Sigmoid colon (tissue), 7 donors: ENCODE data around the gene VPS33A. TPM values are rescaled to one million over a fixed set of nuclear protein-coding genes. Genes with fewer than 3 reads are reported as not detected.

Experiments used
- DNase-seq: peaks from one replicate; pipeline ENCODE4 v3.0.0-alpha.2; 2019
- H3K27ac ChIP-seq, 4 donors: fragments of 200-600 bp; sonication (generic); one replicate each; pipeline ENCODE4 v1.5.1; 2016 to 2019; ENCODE audit warnings: mild to moderate bottlenecking in 1 of 4
- H3K27me3 ChIP-seq, 3 donors: fragments of 200-600 bp; sonication (generic); one replicate each; pipeline ENCODE4 v1.5.1; 2019; ENCODE audit warnings: mild to moderate bottlenecking in 1 of 3
- H3K36me3 ChIP-seq, 4 donors: fragments of 200-600 bp; sonication (generic); one replicate each; pipeline ENCODE4 v1.5.1; 2016 to 2019
- H3K4me1 ChIP-seq, 4 donors: fragments of 200-600 bp; sonication (generic); one replicate each; pipeline ENCODE4 v1.5.1; 2017 to 2019
- H3K4me3 ChIP-seq, 4 donors: fragments of 200-600 bp; sonication (generic); one replicate each; pipeline ENCODE4 v1.5.1; 2017 to 2019; ENCODE audit warnings: mild to moderate bottlenecking in 2 of 4, moderate library complexity in 1 of 4
- H3K9me3 ChIP-seq, 4 donors: fragments of 200-600 bp in 3 of 4; sonication (generic) in 3 of 4; one replicate each; pipeline versions ENCODE4 v1.5.1 to v1.6.1; 2013 to 2019
- EP300 ChIP-seq, 4 donors: sonication (generic); formaldehyde crosslinking; IDR thresholded peaks; one replicate each; pipeline ENCODE4 v1.6.1; 2017; ENCODE audit warnings: antibody characterized with exemption in 4 of 4
- POLR2A ChIP-seq, 2 donors: fragments of 450-650 bp; IDR thresholded peaks; one replicate each; pipeline ENCODE4 v1.6.1; 2016; ENCODE audit warnings: antibody characterized with exemption in 2 of 2, mild to moderate bottlenecking in 2 of 2, moderate library complexity in 2 of 2
- POLR2AphosphoS5 ChIP-seq, 4 donors: sonication (generic); formaldehyde crosslinking; IDR thresholded peaks; one replicate each; pipeline ENCODE4 v1.6.1; 2017; ENCODE audit warnings: antibody characterized with exemption in 4 of 4
- WGBS, 2 donors: extraction: QIAGEN DNeasy Blood & Tissue Kit; methylation state at CpG; one replicate each; pipeline ENCODE4 v1.1.7; 2013; 5-methylcytosine and 5-hydroxymethylcytosine counted together
- intact Hi-C: fragments of 100-400 bp; cut with DNase I; formaldehyde crosslinking; loops from one replicate; pipeline ENCODE4 v1.15.1; 2023
- polyA plus RNA-seq, 3 donors: library from polyadenylated mRNA; stranded (reverse); fragments of 200-250 nt; gene quantifications; one replicate each; pipeline ENCODE4 v1.2.3, GENCODE V29; 2013
- total RNA-seq, 4 donors: library from RNA; depleted of rRNA; stranded (reverse); fragments of >200 nt; gene quantifications; one replicate each; pipeline ENCODE4 v1.1.0, GENCODE V29; 2016
- TF ChIP-seq, protein P1 (sequence below), 4 experiments: fragments of 450-650 bp in 3 of 4; fragments of 200-600 bp in 1 of 4; IDR thresholded peaks; one replicate each; pipeline ENCODE4 v1.5.1; 2016 to 2019; ENCODE audit warnings: antibody characterized with exemption in 4 of 4, mild to moderate bottlenecking in 3 of 4, moderate library complexity in 2 of 4
- donor health status: healthy with polysubstance abuse.
- donor health status: Bipolar disorder and iron deficiency.
- donor health status: healthy.

Gene VPS33A
- total and polyA plus RNA-seq, 7 donors = 9.6 to 17.8 (median 15.1) TPM

DNA sequence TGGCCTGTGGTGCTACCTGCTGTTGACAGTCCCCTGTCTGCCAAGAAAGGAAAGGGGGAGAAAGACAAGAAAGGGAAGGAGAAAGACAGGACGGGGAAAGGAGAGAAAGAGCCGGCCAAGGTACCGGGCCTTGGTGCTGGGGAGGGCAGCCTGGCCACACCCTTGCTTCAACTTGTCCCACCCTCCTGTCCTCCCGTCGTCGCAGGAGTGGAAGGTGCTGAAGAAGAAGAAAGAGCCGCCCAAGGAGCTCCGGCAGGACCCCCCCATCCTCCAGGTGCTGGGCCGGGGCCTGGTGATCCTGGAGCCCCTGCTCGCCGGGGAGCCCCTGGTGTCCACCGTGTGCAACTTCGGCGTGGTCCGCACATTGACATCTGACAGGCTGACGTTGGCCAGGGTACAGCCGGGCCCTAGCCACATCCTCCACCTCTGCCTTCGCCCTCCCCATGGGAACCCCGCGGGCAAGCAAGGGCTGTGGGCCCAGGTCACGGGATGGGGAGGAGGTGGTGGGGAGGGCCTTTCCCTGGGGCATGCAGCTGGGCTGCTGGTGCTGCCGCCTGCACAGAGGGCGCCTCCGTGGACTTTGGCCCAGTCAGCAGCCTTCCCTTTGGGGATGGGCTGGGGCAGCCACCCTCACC, 65.6 kb downstream of the VPS33A start:
- no peaks in the 10 kb centered on the region for H3K9me3 ChIP-seq
- no peak overlapping the region for H3K27ac ChIP-seq
- H3K4me1 ChIP-seq = peaks cover 0 to 20% (median 19%) of the 10 kb centered on the region in 4 donors
- DNase-seq = no peak
- no peaks in the 10 kb centered on the region for H3K36me3 ChIP-seq
- H3K4me3 ChIP-seq = no peak overlapping the region
- WGBS, 2 donors = 21 to 66% methylated on average over 24 of the region's 24 CpGs
- H3K27me3 ChIP-seq = peaks cover 15 to 63% (median 58%) of the 10 kb centered on the region in 3 donors
- intact Hi-C loops = no loop called here
- TF ChIP-seq, protein P1, sequence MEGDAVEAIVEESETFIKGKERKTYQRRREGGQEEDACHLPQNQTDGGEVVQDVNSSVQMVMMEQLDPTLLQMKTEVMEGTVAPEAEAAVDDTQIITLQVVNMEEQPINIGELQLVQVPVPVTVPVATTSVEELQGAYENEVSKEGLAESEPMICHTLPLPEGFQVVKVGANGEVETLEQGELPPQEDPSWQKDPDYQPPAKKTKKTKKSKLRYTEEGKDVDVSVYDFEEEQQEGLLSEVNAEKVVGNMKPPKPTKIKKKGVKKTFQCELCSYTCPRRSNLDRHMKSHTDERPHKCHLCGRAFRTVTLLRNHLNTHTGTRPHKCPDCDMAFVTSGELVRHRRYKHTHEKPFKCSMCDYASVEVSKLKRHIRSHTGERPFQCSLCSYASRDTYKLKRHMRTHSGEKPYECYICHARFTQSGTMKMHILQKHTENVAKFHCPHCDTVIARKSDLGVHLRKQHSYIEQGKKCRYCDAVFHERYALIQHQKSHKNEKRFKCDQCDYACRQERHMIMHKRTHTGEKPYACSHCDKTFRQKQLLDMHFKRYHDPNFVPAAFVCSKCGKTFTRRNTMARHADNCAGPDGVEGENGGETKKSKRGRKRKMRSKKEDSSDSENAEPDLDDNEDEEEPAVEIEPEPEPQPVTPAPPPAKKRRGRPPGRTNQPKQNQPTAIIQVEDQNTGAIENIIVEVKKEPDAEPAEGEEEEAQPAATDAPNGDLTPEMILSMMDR (IDR thresholded peaks at IDR 0.05) = no peak
- TF ChIP-seq POLR2AphosphoS5 (IDR thresholded peaks at IDR 0.05) = no peak
- no peak for TF ChIP-seq EP300 (IDR thresholded peaks at IDR 0.05)
- no peak for TF ChIP-seq POLR2A (IDR thresholded peaks at IDR 0.05)

DNA sequence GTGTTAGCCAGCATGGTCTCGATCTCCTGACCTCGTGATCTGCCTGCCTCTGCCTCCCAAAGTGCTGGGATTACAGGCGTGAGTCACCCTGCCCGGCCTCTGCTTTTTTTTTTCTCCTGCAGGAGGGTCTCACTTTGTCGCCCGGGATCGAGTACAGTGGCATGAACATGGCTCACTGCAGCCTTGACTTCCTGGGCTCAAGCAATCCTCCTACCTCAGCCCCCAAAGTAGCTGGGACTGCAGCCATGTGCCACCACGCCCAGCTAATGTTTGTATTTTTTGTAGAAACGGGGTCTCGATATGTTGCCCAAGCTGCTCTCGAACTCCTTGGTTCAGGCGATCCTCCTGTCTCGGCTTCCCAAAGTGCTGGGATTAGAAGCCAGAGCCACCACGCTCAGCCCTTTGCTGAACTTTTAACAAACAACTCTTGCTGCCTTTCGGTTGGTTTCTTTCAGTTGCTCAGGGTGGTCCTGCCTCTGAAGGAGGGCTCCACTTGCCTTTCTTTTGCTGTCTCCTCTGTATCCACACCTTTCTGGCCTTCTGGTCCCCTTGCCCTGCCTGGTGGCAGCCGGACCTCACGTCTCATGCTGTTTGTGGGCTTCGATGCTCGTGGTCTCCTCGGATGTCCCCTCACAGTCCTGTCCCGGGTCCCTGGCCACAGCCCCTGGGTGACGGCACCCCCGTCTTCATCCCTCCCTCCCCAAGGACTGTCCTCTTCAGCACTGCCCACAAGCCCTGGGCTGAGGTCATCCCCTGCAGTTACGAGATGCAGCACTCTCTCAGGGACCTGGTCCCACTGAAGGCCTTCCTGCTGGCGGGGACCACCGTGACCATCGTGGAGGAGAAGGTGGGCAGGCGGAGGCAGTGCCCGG, 66.6 kb downstream of the VPS33A start:
- H3K9me3 ChIP-seq = no peaks in the 10 kb centered on the region
- TF ChIP-seq POLR2AphosphoS5 (IDR thresholded peaks at IDR 0.05) (no peak), EP300 (IDR thresholded peaks at IDR 0.05) (no peak), POLR2A (IDR thresholded peaks at IDR 0.05) (no peak)
- TF ChIP-seq, protein P1 (IDR thresholded peaks at IDR 0.05) = no peak
- peaks cover 15 to 54% (median 48%) of the 10 kb centered on the region in 3 donors for H3K27me3 ChIP-seq
- intact Hi-C loops = no loop called here
- H3K4me3 ChIP-seq = no peak overlapping the region
- WGBS, 2 donors = 89 to 92% methylated on average over 29 of the region's 29 CpGs
- no peaks in the 10 kb centered on the region for H3K36me3 ChIP-seq
- no peak for DNase-seq
- H3K4me1 ChIP-seq = peaks cover 0 to 20% (median 19%) of the 10 kb centered on the region in 4 donors
- no peak overlapping the region for H3K27ac ChIP-seq

DNA sequence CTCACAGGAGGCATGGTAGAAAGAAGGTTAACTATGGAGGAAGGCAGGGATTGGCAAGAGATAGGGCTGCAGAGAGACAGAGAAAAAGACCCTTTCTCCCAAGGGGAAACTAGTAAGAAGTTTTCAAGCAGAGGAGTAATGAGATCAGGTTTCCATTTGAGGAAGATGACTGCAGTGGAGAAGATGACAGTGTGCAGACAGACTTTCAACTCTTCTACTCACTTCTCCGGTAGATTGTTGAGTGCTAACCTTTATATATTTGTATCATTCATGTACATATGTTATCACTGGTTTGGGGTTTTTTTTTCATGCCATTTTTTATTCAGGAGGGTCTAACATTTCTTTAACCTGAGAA, 68.7 kb downstream of the VPS33A start:
- WGBS, 2 donors = 63 to 86% methylated on average over 1 of the region's 1 CpG
- Histone ChIP-seq H3K4me1 (no peaks in the 10 kb centered on the region), H3K9me3 (no peaks in the 10 kb centered on the region), H3K27ac (no peak overlapping the region), H3K36me3 (no peaks in the 10 kb centered on the region), H3K4me3 (no peak overlapping the region), H3K27me3 (peaks cover 3 to 32% (median 27%) of the 10 kb centered on the region in 3 donors)
- TF ChIP-seq POLR2A (IDR thresholded peaks at IDR 0.05) (no peak), POLR2AphosphoS5 (IDR thresholded peaks at IDR 0.05) (no peak), EP300 (IDR thresholded peaks at IDR 0.05) (no peak)
- TF ChIP-seq, protein P1 (IDR thresholded peaks at IDR 0.05) = no peak
- no peak for DNase-seq
- intact Hi-C loops = no loop called here

DNA sequence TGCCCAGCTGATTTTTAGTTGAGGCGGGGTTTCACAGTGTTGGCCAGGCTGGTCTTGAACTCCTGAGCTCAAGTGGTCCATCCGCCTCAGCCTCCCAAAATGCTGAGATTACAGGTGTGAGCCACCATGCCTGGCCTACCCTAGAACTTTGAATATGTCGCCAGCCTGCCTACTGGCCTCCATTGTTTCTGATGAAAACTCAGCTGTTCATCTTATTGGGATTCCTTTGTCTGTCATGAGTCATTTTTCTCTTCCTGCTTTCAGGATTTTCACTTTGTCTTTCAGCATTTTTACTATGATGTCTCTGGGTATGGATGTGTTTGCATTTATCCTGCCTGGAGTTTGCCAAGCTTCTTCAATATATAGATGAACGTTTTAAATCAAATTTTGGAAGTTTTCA, 70.9 kb downstream of the VPS33A start:
- intact Hi-C loops = no loop called here

DNA sequence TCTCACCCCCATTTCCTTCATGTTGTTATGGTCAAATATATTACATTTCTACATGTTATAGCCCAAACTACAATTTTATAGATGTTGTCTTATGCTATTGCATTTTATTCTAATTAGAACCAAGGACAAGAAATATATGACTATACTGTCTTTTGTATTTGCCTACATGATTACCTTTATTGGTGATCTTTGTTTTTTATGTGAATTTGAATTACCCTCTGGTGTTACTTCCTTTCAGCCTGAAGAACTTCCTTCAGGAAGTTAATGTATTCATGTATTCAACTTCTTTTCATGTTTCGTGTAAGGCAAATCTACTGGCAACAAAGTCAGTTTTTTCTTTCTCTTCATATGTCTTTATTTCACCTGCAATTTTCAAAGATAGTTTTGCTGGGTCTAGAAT, 71.5 kb downstream of the VPS33A start:
- no peak for TF ChIP-seq POLR2A (IDR thresholded peaks at IDR 0.05)
- TF ChIP-seq, protein P1 (IDR thresholded peaks at IDR 0.05) = no peak
- no peak for TF ChIP-seq EP300 (IDR thresholded peaks at IDR 0.05)
- TF ChIP-seq POLR2AphosphoS5 (IDR thresholded peaks at IDR 0.05) = no peak
- Histone ChIP-seq H3K36me3 (no peaks in the 10 kb centered on the region), H3K27ac (no peak overlapping the region), H3K4me1 (no peaks in the 10 kb centered on the region), H3K4me3 (no peak overlapping the region), H3K9me3 (no peaks in the 10 kb centered on the region), H3K27me3 (peaks cover 0 to 4% (median 3%) of the 10 kb centered on the region in 3 donors)
- WGBS, 2 donors = 63 to 79% methylated on average over 1 of the region's 1 CpG
- DNase-seq = no peak
- intact Hi-C loops = no loop called here

More for the DNA sequence above, 70.9 kb downstream of the VPS33A start:
- Histone ChIP-seq H3K4me1 (no peaks in the 10 kb centered on the region), H3K27ac (no peak overlapping the region), H3K9me3 (no peaks in the 10 kb centered on the region), H3K36me3 (no peaks in the 10 kb centered on the region), H3K27me3 (peaks cover 0 to 10% (median 9%) of the 10 kb centered on the region in 3 donors), H3K4me3 (no peak overlapping the region)
- TF ChIP-seq EP300 (IDR thresholded peaks at IDR 0.05) = no peak
- WGBS, 2 donors = 94 to 96% methylated on average over 4 of the region's 4 CpGs
- no peak for DNase-seq
